Measurements from ENCODE around the gene HEPHL1. TPM values are rescaled to one million over a fixed set of nuclear protein-coding genes. Genes with fewer than 3 reads are reported as not detected.

Gene HEPHL1
- total RNA-seq, 2 experiments from 2014 or later: not detected

DNA sequence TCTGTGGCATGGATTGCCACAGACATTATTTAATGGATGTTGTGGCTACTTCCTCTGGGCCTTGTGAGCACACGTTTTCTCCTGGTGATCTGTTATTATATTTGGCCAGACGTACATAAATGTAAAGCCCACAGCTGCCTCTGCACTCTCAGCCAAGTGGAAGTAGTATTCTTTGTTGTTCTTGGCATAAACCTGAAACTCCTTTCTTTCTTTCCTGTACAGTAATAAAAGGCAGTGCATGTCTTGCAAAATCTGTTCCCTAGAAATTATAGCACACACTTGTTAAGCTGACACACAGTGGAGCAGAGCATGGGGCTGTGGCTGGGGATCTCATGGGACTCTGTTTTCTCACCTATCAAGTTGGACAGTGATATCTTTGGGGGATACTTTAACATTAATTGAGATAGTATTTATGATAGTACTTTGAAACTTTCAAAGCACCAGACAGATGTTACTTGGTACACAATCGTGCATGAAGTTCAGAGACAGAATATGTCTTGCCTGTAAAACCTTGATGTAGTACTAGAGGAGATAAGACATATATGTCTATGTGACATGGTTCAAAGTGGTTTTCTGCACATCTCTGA is 128.4 kb downstream of the HEPHL1 start:
- ChIA-PET CTCF (interaction anchor here (1.1 to 1.5 kb wide), 2 partner anchors 21 to 34 kb away, joined by 3 to 5 read pairs; partner anchors contain the start of gene PANX1), POLR2A (interaction anchor here (0.7 kb wide), 1 partner anchor 21 kb away, joined by 3 read pairs; no protein-coding TSS in a partner anchor)

DNA sequence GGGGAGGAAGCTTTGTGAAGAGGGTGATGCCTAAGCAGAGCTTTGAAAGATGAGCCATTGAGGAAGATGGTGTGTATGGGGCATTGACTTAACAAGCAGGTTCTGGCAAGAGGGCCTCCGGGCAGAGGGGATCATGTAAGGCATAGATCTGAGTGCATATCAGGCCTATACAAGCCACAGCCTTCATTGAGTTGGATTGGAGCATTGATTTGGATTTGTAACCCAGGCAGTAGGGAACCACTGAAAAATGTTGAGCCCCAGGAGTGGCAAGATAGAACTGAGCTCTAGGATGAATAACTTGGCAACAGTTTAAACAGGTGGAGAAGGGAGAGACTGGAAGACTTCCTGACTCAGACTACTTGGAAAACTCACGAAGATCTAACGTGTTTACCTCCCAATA is 128.9 kb downstream of the HEPHL1 start:
- Mint-ChIP-seq H3K9me3 (no peaks in the 10 kb centered on the region), H3K4me3 (no peak overlapping the region), H3K27me3 (no peaks in the 10 kb centered on the region), H3K4me1 (ENCODE audit: low read depth) (peaks cover 79% of the 10 kb centered on the region), H3K36me3 (ENCODE audit: low read depth) (peaks cover 12% of the 10 kb centered on the region), H3K27ac (no peak overlapping the region)
- TF ChIP-seq, protein P1, sequence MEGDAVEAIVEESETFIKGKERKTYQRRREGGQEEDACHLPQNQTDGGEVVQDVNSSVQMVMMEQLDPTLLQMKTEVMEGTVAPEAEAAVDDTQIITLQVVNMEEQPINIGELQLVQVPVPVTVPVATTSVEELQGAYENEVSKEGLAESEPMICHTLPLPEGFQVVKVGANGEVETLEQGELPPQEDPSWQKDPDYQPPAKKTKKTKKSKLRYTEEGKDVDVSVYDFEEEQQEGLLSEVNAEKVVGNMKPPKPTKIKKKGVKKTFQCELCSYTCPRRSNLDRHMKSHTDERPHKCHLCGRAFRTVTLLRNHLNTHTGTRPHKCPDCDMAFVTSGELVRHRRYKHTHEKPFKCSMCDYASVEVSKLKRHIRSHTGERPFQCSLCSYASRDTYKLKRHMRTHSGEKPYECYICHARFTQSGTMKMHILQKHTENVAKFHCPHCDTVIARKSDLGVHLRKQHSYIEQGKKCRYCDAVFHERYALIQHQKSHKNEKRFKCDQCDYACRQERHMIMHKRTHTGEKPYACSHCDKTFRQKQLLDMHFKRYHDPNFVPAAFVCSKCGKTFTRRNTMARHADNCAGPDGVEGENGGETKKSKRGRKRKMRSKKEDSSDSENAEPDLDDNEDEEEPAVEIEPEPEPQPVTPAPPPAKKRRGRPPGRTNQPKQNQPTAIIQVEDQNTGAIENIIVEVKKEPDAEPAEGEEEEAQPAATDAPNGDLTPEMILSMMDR (IDR thresholded peaks at IDR 0.05): no peak
- POLR2A ChIA-PET: interaction anchor here (0.7 kb wide), 1 partner anchor 22 kb away, joined by 3 read pairs; no protein-coding TSS in a partner anchor
- CTCF ChIA-PET: interaction anchor here (1.1 to 1.5 kb wide), 2 partner anchors 21 to 34 kb away, joined by 3 to 5 read pairs; partner anchors contain the start of gene PANX1
- intact Hi-C loops (cut with micrococcal nuclease): no loop called here
- no peak for ATAC-seq
- no peak for DNase-seq

More for the DNA sequence above, 128.4 kb downstream of the HEPHL1 start:
- peaks cover 83% of the 10 kb centered on the region for H3K4me1 Mint-ChIP-seq (ENCODE audit: low read depth)
- no peaks in the 10 kb centered on the region for H3K27me3 Mint-ChIP-seq
- intact Hi-C loops (cut with micrococcal nuclease): no loop called here
- H3K9me3 Mint-ChIP-seq: no peaks in the 10 kb centered on the region
- no peak overlapping the region for H3K27ac Mint-ChIP-seq
- peaks cover 12% of the 10 kb centered on the region for H3K36me3 Mint-ChIP-seq (ENCODE audit: low read depth)
- TF ChIP-seq, protein P1 (IDR thresholded peaks at IDR 0.05): no peak
- ATAC-seq: no peak
- H3K4me3 Mint-ChIP-seq: no peak overlapping the region
- no peak for DNase-seq

DNA sequence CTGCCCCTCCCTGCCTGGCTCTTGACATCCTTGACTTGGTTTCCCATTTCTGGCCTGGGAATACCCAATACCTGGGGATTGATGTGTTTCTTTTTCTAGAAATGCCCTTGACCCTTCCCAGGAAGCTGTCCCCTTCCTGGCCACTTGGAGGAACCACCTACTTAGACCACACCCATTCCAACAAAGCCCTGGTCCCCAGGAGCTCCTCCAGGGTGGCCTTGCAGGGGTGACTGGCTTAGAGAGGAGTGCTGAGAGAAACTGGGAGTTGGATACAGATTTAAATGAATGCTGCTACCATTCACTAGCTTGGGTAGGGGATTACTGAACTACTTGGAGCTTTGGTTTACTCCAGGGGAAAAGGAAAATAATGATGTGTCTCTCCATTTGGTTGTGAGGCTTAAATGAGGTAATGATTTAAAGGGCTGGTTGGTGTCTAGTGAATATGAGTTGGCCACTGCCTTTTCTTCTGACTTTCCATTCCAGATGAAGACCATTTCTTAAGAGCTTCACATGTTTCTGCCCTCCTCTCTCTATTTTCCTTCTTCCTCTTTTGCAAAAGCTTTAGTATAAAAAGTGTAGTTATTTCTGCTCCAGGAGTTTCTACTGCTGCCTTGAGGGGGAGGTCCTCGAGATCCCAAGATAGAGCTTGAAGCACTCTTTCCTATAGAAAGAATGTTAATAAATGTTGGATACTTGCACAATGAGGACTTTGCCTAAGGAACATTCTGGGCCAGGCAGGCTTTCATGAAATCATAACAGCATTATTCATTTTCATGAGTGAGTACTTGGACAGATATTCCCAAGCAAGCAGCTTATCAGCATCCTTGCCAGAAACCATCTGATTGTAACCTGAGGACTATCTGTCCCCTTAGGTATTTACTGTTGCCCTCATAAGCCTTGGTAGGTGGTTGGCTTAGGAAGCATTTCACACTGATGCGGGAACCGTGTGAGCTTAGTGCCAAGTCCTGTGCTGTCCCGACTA is 129.8 kb downstream of the HEPHL1 start:
- intact Hi-C loops (cut with micrococcal nuclease): no loop called here
- ATAC-seq (no peak), DNase-seq (no peak)
- H3K27ac Mint-ChIP-seq: no peak overlapping the region
- no peaks in the 10 kb centered on the region for H3K27me3 Mint-ChIP-seq
- no peak overlapping the region for H3K4me3 Mint-ChIP-seq
- TF ChIP-seq, protein P1 (IDR thresholded peaks at IDR 0.05): no peak
- H3K4me1 Mint-ChIP-seq (ENCODE audit: low read depth): peaks cover 70% of the 10 kb centered on the region
- POLR2A ChIA-PET: interaction anchor here (1.0 kb wide), 1 partner anchor 14 kb away, joined by 3 read pairs; no protein-coding TSS in a partner anchor
- H3K9me3 Mint-ChIP-seq: peaks cover 2% of the 10 kb centered on the region
- CTCF ChIA-PET: interaction anchor here (1.1 to 1.5 kb wide), 2 partner anchors 22 to 33 kb away, joined by 3 to 5 read pairs; partner anchors contain the start of gene PANX1
- H3K36me3 Mint-ChIP-seq (ENCODE audit: low read depth): peaks cover 16% of the 10 kb centered on the region

DNA sequence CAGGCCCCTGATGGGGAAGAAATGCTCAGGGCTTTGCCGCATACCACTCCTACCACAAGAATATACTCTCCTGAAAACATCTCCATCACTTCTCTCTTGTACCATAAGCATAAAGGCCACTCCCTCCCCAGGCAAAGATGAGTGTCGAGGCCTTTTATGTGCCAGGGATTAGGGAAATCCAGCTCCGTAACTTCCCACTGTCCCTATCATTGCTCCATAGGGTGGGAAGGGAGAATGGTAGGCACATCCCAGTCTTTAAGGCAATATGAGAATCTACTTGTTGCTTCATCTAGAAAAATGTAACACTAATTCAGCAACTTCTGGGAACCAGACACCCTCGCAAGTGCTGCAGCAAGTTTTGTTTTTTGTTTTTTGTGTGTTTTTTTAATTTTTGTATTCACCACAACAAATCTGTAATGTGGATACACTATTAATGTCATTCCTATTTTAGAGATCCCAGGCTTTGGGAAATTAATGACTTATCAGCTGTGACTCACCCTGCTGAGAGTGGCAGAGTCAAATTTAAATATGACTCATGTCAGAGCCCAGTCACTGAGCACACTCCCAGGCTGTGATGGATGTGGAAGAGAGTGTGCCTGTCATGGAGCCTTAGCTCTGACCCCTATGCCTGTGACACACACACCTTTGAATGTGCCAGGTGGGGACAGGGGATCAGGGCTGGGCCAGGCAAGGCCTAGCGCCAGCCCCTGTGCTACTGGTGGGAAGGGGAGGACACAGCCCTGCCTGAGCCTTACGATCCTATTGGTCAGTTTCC is 130.9 kb downstream of the HEPHL1 start:
- ChIA-PET CTCF (interaction anchor here (1.5 kb wide), 1 partner anchor 12 kb away, joined by 5 read pairs; no protein-coding TSS in a partner anchor), POLR2A (no interaction called here)
- DNase-seq (peak; percentile 50), ATAC-seq (peak; percentile 94)
- TF ChIP-seq, protein P1 (IDR thresholded peaks at IDR 0.05): no peak
- Mint-ChIP-seq H3K27ac (peak overlapping the region; percentile 76), H3K36me3 (ENCODE audit: low read depth) (peaks cover 25% of the 10 kb centered on the region), H3K4me3 (no peak overlapping the region), H3K27me3 (no peaks in the 10 kb centered on the region), H3K9me3 (peaks cover 2% of the 10 kb centered on the region), H3K4me1 (ENCODE audit: low read depth) (peaks cover 61% of the 10 kb centered on the region)
- intact Hi-C loops (cut with micrococcal nuclease): no loop called here

Data from activated CD8-positive, alpha-beta T cell treated with anti-CD3 and anti-CD28 coated beads for 36 hours (primary cell).